Measurements from ENCODE around the gene PMEL. TPM values are rescaled to one million over a fixed set of nuclear protein-coding genes. Genes with fewer than 3 reads are reported as not detected.

Gene PMEL
- total RNA-seq, 4 donors from 2014 or later: 1.7 to 5.8 (median 3.0) TPM

DNA sequence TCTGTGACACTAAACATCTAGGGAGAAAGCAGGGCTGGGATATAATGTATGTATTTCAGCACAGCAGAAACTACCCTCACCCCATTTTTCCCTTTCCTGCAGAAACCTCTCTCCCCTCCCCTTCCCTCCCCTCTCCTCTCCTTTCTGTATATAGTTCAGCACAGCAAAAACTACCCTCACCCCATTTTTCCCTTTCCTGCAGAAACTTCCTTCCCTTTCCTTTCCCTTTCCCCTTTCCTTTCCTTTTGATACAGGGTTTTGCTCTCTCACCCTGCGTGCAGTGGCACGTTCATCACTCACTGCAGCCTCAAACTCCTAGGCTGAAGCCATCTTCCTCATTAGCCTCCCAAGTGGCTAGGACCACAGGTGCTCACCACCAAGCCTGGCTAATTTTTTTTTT, 2.1 kb downstream of the PMEL start:
- Histone ChIP-seq H3K4me3 (replicated peaks in 1 of 3) (no peak overlapping the region), H3K36me3 (no peaks in the 10 kb centered on the region), H3K27ac (no peak overlapping the region), H3K9me3 (no peaks in the 10 kb centered on the region), H3K4me1 (peaks cover 11 to 13% of the 10 kb centered on the region in 2 donors), H3K27me3 (no peaks in the 10 kb centered on the region)
- no peak for TF ChIP-seq POLR2A (IDR thresholded peaks at IDR 0.05)
- TF ChIP-seq, protein P1, sequence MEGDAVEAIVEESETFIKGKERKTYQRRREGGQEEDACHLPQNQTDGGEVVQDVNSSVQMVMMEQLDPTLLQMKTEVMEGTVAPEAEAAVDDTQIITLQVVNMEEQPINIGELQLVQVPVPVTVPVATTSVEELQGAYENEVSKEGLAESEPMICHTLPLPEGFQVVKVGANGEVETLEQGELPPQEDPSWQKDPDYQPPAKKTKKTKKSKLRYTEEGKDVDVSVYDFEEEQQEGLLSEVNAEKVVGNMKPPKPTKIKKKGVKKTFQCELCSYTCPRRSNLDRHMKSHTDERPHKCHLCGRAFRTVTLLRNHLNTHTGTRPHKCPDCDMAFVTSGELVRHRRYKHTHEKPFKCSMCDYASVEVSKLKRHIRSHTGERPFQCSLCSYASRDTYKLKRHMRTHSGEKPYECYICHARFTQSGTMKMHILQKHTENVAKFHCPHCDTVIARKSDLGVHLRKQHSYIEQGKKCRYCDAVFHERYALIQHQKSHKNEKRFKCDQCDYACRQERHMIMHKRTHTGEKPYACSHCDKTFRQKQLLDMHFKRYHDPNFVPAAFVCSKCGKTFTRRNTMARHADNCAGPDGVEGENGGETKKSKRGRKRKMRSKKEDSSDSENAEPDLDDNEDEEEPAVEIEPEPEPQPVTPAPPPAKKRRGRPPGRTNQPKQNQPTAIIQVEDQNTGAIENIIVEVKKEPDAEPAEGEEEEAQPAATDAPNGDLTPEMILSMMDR (IDR thresholded peaks at IDR 0.05): no peak
- WGBS, 2 donors: 85 to 93% methylated on average over 2 of the region's 2 CpGs
- intact Hi-C loops (cut with DNase I): no loop called here
- DNase-seq: no peak

DNA sequence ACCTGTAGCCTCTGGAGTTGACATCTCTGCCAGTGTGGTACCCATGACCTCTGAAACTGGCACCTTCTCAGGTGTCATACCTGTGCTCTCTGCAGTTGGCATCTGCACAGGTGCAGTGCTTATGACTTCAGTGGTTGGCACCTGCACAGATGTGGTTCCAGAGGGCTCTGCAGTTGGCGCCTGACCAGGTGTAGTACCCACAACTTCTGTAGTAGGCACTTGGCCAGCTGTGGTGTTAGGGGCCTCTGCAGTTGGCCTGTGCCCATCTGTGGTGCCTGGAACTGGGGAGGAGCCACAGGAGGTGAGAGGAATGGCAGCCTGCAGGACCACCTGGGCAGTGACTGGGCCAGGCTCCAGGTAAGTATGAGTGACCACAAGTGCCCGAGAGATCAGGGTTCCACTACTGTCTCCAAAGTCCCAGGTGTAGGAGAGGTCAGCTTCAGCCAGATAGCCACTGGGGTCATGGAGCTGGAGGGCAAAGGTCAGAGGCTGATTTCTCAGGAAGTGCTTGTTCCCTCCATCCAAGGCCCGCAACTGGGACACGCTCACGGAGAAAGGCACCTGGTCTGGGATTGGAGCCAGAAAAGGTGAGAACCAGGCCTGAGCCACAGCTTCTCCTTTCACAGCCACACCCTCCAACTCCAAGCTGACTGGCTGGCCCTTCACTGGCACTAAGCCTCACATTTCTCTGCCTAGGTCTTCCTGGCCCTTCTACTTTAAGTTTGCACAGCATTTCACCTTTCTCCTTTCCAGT, 8.6 kb downstream of the PMEL start:
- intact Hi-C loops (cut with DNase I): no loop called here
- Histone ChIP-seq H3K36me3 (no peaks in the 10 kb centered on the region), H3K27ac (no peak overlapping the region), H3K9me3 (no peaks in the 10 kb centered on the region), H3K4me3 (replicated peaks in 1 of 3) (no peak overlapping the region), H3K27me3 (no peaks in the 10 kb centered on the region), H3K4me1 (peaks cover 0 to 12% of the 10 kb centered on the region in 2 donors)
- DNase-seq: peak; percentile 54 to 60
- TF ChIP-seq, protein P1 (IDR thresholded peaks at IDR 0.05): no peak
- no peak for TF ChIP-seq POLR2A (IDR thresholded peaks at IDR 0.05)
- WGBS, 2 donors: 14 to 51% methylated on average over 4 to 5 of the region's 5 CpGs

DNA sequence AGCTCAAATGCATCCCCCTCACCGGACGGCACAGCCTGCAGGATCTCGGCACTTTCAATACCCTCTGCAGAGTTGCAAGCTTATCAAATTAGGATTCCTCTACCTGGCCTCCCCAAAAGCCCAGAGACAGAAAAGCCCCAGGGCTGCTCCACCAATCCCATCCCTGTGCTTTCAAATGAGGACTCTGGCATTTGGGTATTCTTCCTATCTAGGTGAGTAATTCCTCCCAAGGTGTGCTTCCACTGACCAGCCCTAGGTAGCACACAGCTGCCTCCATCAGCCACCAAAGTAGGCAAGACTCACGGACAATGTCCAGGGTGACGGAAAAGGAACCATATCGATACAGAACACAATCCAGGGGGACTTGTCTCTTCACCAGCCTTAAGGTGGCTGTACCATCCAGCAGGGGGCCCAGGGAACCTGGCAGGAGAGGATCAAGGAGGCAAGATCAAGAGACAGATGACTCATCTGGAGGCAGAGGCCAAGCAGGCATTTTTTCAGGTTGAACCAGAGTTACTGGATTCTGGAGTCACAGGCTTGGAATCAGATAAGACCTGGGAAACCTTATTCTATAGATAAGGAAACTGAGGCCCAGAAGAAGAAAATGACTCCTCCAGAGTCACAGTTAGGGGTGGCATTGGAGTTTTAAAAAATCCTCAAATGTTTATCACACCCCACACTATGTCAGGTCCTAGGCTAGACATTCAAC, 9.9 kb downstream of the PMEL start:
- Histone ChIP-seq H3K4me1 (peaks cover 0 to 12% of the 10 kb centered on the region in 2 donors), H3K27me3 (no peaks in the 10 kb centered on the region), H3K27ac (no peak overlapping the region), H3K36me3 (peaks cover 0 to 10% of the 10 kb centered on the region in 2 donors), H3K9me3 (no peaks in the 10 kb centered on the region), H3K4me3 (replicated peaks in 1 of 3) (no peak overlapping the region)
- intact Hi-C loops (cut with DNase I): no loop called here
- 89 to 94% methylated on average over 6 of the region's 6 CpGs for WGBS, 2 donors
- TF ChIP-seq POLR2A (IDR thresholded peaks at IDR 0.05): no peak
- TF ChIP-seq, protein P1 (IDR thresholded peaks at IDR 0.05): peak in 1 of 6 experiments; percentile 5
- DNase-seq: peak; percentile 18 to 20

DNA sequence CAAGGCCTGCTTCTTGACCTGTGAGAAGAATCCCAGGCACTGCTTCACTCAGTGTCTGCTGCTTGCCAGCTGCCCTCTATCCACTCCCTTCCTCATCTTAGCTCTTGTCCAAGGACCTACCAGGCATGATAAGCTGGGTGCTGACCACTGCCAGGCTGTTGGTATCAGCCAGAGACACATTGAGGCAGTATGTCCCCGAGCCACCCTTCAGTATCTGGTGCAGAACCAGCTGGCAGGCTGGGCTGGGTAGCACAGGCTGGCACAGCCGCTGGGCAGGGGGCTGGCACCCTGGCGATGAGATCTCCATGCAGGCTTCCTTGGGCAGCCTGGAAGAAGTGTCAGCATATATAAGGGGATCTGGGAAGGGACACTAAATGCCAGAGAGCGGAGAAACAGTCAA, 10.5 kb downstream of the PMEL start:
- DNase-seq: no peak
- intact Hi-C loops (cut with DNase I): no loop called here
- Histone ChIP-seq H3K36me3 (peaks cover 0 to 10% of the 10 kb centered on the region in 2 donors), H3K27me3 (no peaks in the 10 kb centered on the region), H3K9me3 (no peaks in the 10 kb centered on the region), H3K27ac (no peak overlapping the region), H3K4me3 (replicated peaks in 1 of 3) (no peak overlapping the region), H3K4me1 (peaks cover 0 to 12% of the 10 kb centered on the region in 2 donors)
- 90 to 95% methylated on average over 4 of the region's 4 CpGs for WGBS, 2 donors
- no peak for TF ChIP-seq POLR2A (IDR thresholded peaks at IDR 0.05)
- TF ChIP-seq, protein P1 (IDR thresholded peaks at IDR 0.05): no peak

DNA sequence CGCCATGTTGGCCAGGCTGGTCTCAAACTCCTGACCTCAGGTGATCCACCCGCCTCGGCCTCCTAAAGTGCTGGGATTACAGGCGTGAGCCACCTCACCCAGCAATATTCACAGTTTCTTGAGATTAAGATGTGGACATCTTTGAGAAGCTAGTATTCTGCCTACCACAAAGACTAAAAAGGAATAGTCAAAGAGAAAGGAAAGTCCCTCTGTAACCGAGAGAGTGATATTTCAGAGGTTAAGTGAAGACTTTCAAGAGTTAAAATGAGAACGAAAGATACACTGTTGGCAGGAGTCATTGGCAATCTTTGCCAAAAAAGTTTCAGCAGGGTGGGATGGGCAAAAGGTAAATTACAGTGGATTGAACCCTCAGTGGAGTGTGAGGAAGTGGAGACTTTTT, 19.3 kb downstream of the PMEL start:
- intact Hi-C loops (cut with DNase I): no loop called here
- no peak for TF ChIP-seq POLR2A (IDR thresholded peaks at IDR 0.05)
- TF ChIP-seq, protein P1 (IDR thresholded peaks at IDR 0.05): no peak
- Histone ChIP-seq H3K4me3 (replicated peaks in 1 of 3) (no peak overlapping the region), H3K9me3 (no peaks in the 10 kb centered on the region), H3K4me1 (no peaks in the 10 kb centered on the region), H3K36me3 (peaks cover 0 to 5% of the 10 kb centered on the region in 2 donors), H3K27ac (no peak overlapping the region), H3K27me3 (no peaks in the 10 kb centered on the region)
- 79 to 86% methylated on average over 6 of the region's 6 CpGs for WGBS, 2 donors
- DNase-seq: no peak

All from thyroid gland (tissue), 4 donors.